RWPE2 (cell line): ENCODE measurements around the gene MYOM1.

Experiments
- ATAC-seq: fragments of 200-7000 bp; cut with Tn5 transposase; 3 replicates; pipeline ENCODE4 v1.9.1; 2021; ENCODE audit warnings: low read depth
- DNase-seq: peaks from one replicate; pipeline ENCODE4 v3.0.0-alpha.2; 2020; ENCODE audit warnings: low spot score
- H3K27ac ChIP-seq: fragments of 450-650 bp; 2 replicates; pipeline ENCODE4 v1.5.1; 2017; ENCODE audit warnings: mild to moderate bottlenecking; ENCODE audit not compliant: poor library complexity, severe bottlenecking
- H3K27me3 ChIP-seq: fragments of 250-450 bp; sonication (Bioruptor Pico); 2 replicates; pipeline ENCODE4 v1.5.1; 2021; ENCODE audit warnings: mild to moderate bottlenecking, moderate library complexity; ENCODE audit not compliant: insufficient read depth, poor library complexity, severe bottlenecking
- H3K36me3 ChIP-seq: fragments of 250-450 bp; sonication (Bioruptor Pico); 2 replicates; pipeline ENCODE4 v1.5.1; 2020; ENCODE audit warnings: low read depth, mild to moderate bottlenecking, moderate library complexity
- H3K4me1 ChIP-seq: fragments of 250-450 bp; sonication (Bioruptor Pico); 2 replicates; pipeline ENCODE4 v1.5.1; 2021; ENCODE audit warnings: mild to moderate bottlenecking, moderate library complexity; ENCODE audit not compliant: insufficient read depth, poor library complexity, severe bottlenecking
- H3K4me3 ChIP-seq: fragments of 250-450 bp; sonication (Bioruptor Pico); 2 replicates; pipeline ENCODE4 v1.5.1; 2021; ENCODE audit warnings: mild to moderate bottlenecking, moderate library complexity; ENCODE audit not compliant: severe bottlenecking
- H3K9me3 ChIP-seq: fragments of 250-450 bp; sonication (Bioruptor Pico); 2 replicates; pipeline ENCODE4 v1.5.1; 2021; ENCODE audit warnings: mild to moderate bottlenecking, moderate library complexity; ENCODE audit not compliant: severe bottlenecking
- TF ChIP-seq, protein P1 (sequence below): fragments of 450-650 bp; IDR thresholded peaks from one replicate; pipeline ENCODE4 v1.5.1; 2017; ENCODE audit warnings: mild to moderate bottlenecking, moderate library complexity; ENCODE audit not compliant: poor library complexity, severe bottlenecking

MYOM1 gene

DNA sequence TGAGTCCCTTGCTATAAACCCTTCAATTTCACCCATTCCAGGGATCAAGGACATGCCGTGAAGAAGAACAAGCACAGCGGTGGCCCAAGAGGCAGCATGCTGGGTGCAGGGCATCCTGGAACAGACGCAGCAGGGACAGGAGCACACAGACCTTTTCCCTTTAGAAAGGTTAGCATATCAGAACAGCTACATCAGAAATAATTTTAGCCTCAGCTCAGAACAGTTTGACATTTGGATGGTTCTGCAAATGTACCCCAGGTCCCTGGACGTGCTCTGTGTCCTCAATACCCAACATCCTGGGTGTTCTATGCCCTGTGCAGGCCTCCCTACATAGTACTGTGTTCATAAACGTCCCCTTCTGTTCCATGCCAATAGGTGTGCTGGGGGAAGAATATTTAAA is 80.4 kb downstream of the MYOM1 start:
- no peaks in the 10 kb centered on the region for H3K27me3 ChIP-seq
- ATAC-seq (no peak), DNase-seq (no peak)
- H3K9me3 ChIP-seq, result peaks cover 2% of the 10 kb centered on the region
- no peaks in the 10 kb centered on the region for H3K36me3 ChIP-seq
- H3K27ac ChIP-seq, result no peak overlapping the region
- no peaks in the 10 kb centered on the region for H3K4me1 ChIP-seq
- TF ChIP-seq, protein P1, sequence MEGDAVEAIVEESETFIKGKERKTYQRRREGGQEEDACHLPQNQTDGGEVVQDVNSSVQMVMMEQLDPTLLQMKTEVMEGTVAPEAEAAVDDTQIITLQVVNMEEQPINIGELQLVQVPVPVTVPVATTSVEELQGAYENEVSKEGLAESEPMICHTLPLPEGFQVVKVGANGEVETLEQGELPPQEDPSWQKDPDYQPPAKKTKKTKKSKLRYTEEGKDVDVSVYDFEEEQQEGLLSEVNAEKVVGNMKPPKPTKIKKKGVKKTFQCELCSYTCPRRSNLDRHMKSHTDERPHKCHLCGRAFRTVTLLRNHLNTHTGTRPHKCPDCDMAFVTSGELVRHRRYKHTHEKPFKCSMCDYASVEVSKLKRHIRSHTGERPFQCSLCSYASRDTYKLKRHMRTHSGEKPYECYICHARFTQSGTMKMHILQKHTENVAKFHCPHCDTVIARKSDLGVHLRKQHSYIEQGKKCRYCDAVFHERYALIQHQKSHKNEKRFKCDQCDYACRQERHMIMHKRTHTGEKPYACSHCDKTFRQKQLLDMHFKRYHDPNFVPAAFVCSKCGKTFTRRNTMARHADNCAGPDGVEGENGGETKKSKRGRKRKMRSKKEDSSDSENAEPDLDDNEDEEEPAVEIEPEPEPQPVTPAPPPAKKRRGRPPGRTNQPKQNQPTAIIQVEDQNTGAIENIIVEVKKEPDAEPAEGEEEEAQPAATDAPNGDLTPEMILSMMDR, result no peak
- H3K4me3 ChIP-seq, result no peak overlapping the region

DNA sequence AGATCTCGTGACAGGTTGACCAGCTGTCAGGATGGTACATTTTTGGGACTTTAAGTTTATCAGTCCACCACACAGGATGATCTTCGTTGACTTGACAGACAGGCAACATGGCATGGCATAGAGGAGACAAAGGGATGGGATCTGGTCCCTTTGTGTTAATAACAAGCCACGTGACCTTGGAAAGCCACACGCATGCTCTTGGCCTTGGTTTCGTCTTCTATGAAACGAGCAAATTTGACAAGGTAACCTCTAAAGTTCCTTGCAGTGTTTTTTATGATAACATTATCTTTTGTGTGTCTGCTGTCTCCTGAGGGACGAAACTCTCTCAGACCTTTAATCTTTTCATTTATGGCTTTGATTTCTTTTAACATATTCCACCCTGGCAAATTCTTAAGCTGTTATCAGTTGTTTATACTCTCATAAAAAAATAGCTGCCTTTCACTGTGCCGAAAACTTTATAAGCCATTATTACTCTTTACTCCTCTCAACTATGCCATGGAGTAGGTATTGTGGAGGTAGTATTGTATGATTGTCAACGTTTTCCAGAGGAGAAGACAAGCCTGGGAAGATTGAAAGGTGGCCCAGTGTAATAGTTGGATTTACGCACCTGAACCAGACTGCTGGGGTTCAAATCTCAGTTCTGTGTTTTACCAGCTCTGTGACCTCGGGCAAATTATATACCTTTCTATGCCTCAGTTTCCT is 81.3 kb downstream of the MYOM1 start:
- Histone ChIP-seq H3K4me1 (no peaks in the 10 kb centered on the region), H3K4me3 (no peak overlapping the region), H3K9me3 (peaks cover 2% of the 10 kb centered on the region), H3K36me3 (no peaks in the 10 kb centered on the region), H3K27me3 (no peaks in the 10 kb centered on the region), H3K27ac (no peak overlapping the region)
- no peak for ATAC-seq
- DNase-seq, result no peak
- TF ChIP-seq, protein P1, result no peak

DNA sequence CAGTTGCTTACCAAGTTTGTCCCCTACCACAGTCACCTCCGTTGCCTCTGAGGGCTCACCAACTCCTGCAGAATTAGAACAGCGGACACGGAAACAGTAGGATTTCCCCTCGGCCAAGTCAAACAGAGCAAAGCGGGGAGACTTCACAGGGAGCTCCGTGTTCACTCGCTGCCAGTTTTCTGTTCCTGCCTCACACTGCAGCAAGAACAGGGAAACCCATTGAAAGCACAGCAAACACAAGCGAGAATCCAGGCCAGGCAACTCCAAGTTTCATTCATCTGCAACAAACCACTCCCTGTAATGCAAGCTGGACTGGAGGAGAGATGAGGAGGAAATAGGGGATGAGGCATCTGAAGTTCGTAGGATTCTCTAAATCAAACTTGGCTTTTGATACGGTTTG is 84.2 kb downstream of the MYOM1 start:
- TF ChIP-seq, protein P1, result no peak
- no peak overlapping the region for H3K27ac ChIP-seq
- no peak for ATAC-seq
- DNase-seq, result no peak
- H3K4me3 ChIP-seq, result no peak overlapping the region
- H3K36me3 ChIP-seq, result no peaks in the 10 kb centered on the region
- H3K27me3 ChIP-seq, result no peaks in the 10 kb centered on the region
- no peaks in the 10 kb centered on the region for H3K4me1 ChIP-seq
- H3K9me3 ChIP-seq, result no peaks in the 10 kb centered on the region

DNA sequence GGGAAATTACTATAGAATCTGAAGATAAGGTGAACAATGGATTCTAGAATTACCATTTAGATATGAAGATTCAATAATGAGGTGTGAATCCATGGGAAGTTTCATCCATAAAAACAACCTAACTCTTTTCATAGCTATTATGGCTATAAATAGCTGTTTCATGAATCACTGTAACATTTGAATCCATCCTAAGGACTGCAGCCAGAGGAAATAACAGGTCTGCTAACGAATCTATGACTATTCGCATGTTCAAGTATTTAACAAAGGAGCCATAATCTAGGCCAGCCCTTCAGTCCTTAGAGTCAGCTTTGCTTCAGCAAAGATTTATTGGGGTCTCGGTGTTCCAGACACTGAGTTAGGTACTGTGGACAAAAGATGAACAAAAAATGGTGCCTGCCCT is 87.1 kb downstream of the MYOM1 start:
- Histone ChIP-seq H3K4me1 (no peaks in the 10 kb centered on the region), H3K27ac (no peak overlapping the region), H3K4me3 (no peak overlapping the region), H3K9me3 (no peaks in the 10 kb centered on the region), H3K27me3 (no peaks in the 10 kb centered on the region), H3K36me3 (no peaks in the 10 kb centered on the region)
- TF ChIP-seq, protein P1, result no peak
- DNase-seq, result no peak
- no peak for ATAC-seq

DNA sequence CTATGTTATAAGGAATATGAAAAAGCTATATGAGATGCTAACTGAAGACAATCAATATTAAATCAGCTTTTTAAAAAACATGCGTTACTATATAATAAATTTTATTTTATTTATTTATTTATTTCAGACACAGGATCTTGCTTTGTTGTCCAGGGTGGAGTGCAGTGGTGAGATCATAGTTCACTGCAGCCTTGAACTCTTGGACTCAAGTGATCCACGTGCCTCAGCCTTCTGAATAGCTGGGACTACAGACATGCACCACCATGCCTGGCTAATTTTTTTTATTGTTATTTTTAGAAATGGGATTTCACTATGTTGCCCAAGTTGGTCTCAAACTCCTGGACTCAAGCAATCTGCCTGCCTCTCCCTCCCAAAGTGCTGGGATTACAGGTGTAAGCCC is 89.4 kb downstream of the MYOM1 start:
- Histone ChIP-seq H3K27me3 (no peaks in the 10 kb centered on the region), H3K27ac (no peak overlapping the region), H3K9me3 (no peaks in the 10 kb centered on the region), H3K36me3 (no peaks in the 10 kb centered on the region), H3K4me1 (no peaks in the 10 kb centered on the region), H3K4me3 (no peak overlapping the region)
- no peak for DNase-seq
- ATAC-seq, result no peak
- TF ChIP-seq, protein P1, result no peak
